ENCODE data around the gene OSBPL9. TPM values are rescaled to one million over a fixed set of nuclear protein-coding genes. Genes with fewer than 3 reads are reported as not detected.

The OSBPL9 gene
- total RNA-seq, 6 experiments from 2014 or later = 39.8 to 54.2 (median 44.8) TPM

GRCh38 chr1:51618715-51619114, 1.8 kb downstream of the OSBPL9 start:
- DNase-seq = no peak
- Mint-ChIP-seq H3K9me3 (no peaks in the 10 kb centered on the region), H3K27me3 (ENCODE audit: insufficient read depth) (peaks cover 2% of the 10 kb centered on the region; the same call in 1 of the 2 replicates), H3K36me3 (ENCODE audit: low read depth) (peaks cover 5% of the 10 kb centered on the region), H3K27ac (no peak overlapping the region), H3K4me1 (ENCODE audit: low read depth) (peaks cover 69% of the 10 kb centered on the region), H3K4me3 (peak overlapping the region; percentile 100)
- TF ChIP-seq CTCF (IDR thresholded peaks at IDR 0.05) = no peak

GRCh38 chr1:51620470-51620869, 3.6 kb downstream of the OSBPL9 start:
- DNase-seq = no peak
- Mint-ChIP-seq H3K27me3 (ENCODE audit: insufficient read depth) (peaks cover 2% of the 10 kb centered on the region; the same call in 1 of the 2 replicates), H3K4me3 (peak overlapping the region; percentile 0; the same call in 1 of the 2 replicates), H3K27ac (no peak overlapping the region), H3K36me3 (ENCODE audit: low read depth) (peaks cover 5% of the 10 kb centered on the region), H3K4me1 (ENCODE audit: low read depth) (peaks cover 77% of the 10 kb centered on the region), H3K9me3 (no peaks in the 10 kb centered on the region)
- TF ChIP-seq CTCF (IDR thresholded peaks at IDR 0.05) = no peak

- H3K27ac Mint-ChIP-seq = no peak overlapping the region
- no peak for DNase-seq
- H3K4me3 Mint-ChIP-seq = no peak overlapping the region
- no peaks in the 10 kb centered on the region for H3K9me3 Mint-ChIP-seq
- H3K27me3 Mint-ChIP-seq (ENCODE audit: insufficient read depth) = peaks cover under 1% of the 10 kb centered on the region; the same call in 1 of the 2 replicates
- peaks cover 5% of the 10 kb centered on the region for H3K36me3 Mint-ChIP-seq (ENCODE audit: low read depth)
- no peak for TF ChIP-seq CTCF (IDR thresholded peaks at IDR 0.05)
- H3K4me1 Mint-ChIP-seq (ENCODE audit: low read depth) = peaks cover 79% of the 10 kb centered on the region
These were observed 4.3 kb downstream of the OSBPL9 start for GRCh38 chr1:51621161-51621560.

- peaks cover 82% of the 10 kb centered on the region for H3K4me1 Mint-ChIP-seq (ENCODE audit: low read depth)
- no peak for DNase-seq
These were observed 5.1 kb downstream of the OSBPL9 start for GRCh38 chr1:51621841-51622454.

GRCh38 chr1:51622455-51622913, 5.6 kb downstream of the OSBPL9 start:
- no peak for TF ChIP-seq CTCF (IDR thresholded peaks at IDR 0.05)
- Mint-ChIP-seq H3K4me1 (ENCODE audit: low read depth) (peaks cover 83% of the 10 kb centered on the region), H3K27ac (peak overlapping the region; percentile 69), H3K27me3 (ENCODE audit: insufficient read depth) (no peaks in the 10 kb centered on the region), H3K9me3 (no peaks in the 10 kb centered on the region), H3K4me3 (peak overlapping the region; percentile 35), H3K36me3 (ENCODE audit: low read depth) (peaks cover 4% of the 10 kb centered on the region)
- peak; percentile 69 for DNase-seq

More at GRCh38 chr1:51621841-51622454, 5.1 kb downstream of the OSBPL9 start:
- peak overlapping the region; percentile 69 for H3K27ac Mint-ChIP-seq
- TF ChIP-seq CTCF (IDR thresholded peaks at IDR 0.05) = no peak
- H3K9me3 Mint-ChIP-seq = no peaks in the 10 kb centered on the region
- H3K4me3 Mint-ChIP-seq = peak overlapping the region; percentile 35
- H3K36me3 Mint-ChIP-seq (ENCODE audit: low read depth) = peaks cover 5% of the 10 kb centered on the region
- H3K27me3 Mint-ChIP-seq (ENCODE audit: insufficient read depth) = no peaks in the 10 kb centered on the region

All from HFFc6 (cell line).